SH-SY5Y (cell line): Measurements from ENCODE around the gene CRMP1.

Source experiments
- GATA2 ChIP-seq: IDR thresholded peaks from 2 replicates; pipeline ENCODE4 v1.6.1; 2011; ENCODE audit warnings: mild to moderate bottlenecking, low read depth, low read length
- GATA3 ChIP-seq: IDR thresholded peaks from 2 replicates; pipeline ENCODE4 v1.6.1; 2011; ENCODE audit warnings: low read depth, mild to moderate bottlenecking, low read length, moderate library complexity

Gene CRMP1

DNA sequence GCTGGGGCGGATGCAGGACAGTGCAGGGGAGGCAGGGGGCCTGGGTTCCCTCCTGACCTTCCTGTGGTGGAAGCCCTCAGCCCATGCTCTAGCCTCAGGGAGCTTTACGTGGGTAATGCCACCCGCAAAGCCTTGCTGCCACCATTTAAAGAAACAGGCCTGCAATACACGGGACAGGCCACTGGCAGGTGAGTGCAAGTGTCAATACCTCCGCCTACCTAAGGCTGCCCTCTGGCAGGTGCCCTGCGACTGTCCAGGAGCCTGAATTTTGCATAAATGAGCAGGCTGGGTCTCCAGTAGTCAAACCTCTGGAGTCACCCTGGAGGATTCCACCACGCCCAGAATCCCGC, 5.9 kb downstream of the CRMP1 start:
- TF ChIP-seq GATA3: no peak
- TF ChIP-seq GATA2: no peak

DNA sequence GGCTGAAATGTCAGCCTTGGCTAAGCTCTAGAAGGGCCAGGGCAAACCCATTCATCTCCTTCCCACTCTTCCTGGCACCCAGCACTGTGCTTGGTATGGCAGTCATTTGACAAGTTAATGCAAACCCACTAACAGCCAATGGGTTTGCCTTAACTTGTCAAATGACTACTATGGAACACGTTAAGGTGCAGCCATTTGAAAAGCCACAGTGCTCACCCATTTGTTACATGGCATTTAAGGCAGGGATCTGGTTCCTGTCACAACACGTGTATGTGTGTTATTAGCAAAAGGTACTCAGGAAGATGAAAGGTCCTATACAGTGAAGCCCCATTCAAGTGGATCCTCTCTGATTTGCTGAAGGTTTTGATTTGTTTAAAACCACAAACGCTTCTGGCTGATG, 7.2 kb downstream of the CRMP1 start:
- TF ChIP-seq GATA2 (no peak), GATA3 (no peak)

DNA sequence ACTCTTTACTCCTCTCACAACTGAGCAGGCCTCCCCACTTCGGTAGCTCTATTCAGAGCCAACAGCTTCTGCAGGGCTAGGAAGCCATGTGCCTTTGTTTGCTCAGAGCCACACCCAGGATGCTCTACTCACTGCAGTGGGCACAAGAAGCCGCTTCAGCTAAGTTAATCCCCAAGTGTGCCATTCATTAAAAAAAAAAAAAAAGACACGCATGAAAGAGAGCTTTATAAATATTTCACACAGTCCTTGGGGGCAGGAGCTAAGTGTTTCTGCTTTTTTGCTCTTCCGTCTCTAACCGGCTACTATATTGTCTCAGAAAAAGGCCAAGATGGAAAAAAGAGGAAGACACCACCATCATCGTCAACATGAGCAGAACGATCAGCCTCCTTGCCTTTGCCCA, 8.1 kb downstream of the CRMP1 start:
- TF ChIP-seq GATA3: no peak
- TF ChIP-seq GATA2: no peak

DNA sequence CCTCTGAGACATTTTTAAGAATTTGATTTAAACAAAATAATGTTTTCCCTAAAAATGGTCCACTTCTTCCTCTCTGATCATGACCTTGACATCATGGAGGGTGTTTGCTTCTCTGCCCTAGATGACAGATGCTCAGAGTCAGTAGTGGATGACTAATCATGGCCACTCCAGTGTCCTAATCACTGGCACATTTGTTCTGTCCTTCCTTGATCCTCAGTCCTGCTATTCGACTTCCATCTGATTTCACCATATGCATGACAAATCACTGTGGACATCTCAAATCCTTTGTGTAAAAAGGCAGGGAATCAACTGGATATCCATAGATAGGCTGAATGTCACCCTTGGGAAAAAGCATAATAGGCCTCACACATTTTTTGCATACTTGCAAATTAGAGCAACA, 9.0 kb downstream of the CRMP1 start:
- TF ChIP-seq GATA2 (no peak), GATA3 (no peak)

DNA sequence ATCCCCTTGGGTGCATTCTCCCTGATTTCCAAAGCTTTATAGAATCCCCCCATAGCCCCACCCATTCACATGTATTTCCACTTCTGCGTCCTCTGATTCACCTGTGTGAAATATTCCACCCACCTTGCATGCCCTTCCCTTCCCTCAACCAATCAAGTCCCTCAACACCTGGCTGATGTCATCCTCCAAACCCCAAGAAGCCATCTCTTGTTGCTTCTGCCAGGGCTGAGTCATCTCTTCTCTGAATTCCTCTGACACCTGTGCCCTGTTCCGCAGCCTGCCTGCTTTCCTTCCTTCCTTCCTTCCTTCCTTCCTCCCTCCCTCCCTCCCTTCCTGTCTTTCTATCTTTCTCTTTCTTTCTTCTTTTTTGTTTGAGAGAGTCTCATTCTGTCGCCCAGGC, 9.9 kb downstream of the CRMP1 start:
- no peak for TF ChIP-seq GATA2
- no peak for TF ChIP-seq GATA3

DNA sequence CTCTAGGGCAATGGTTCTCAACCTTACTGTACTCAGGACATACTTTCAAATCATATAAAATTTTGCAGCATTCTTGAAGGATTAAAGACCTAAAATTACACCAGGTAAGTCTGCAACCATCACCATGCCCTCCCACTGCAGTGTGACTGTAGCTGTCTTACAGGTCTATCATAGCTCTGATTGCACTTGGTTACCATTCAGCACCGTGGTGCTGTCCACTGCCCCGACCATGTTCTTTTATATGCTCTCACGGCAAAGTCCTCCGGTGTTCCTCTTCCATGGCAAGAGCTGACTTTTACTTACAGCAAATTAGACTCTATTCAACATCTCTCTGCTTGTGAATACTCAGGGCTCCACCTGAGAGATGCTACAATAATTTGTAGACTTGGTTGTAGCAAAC, 11.5 kb downstream of the CRMP1 start:
- TF ChIP-seq GATA2 (no peak), GATA3 (no peak)

DNA sequence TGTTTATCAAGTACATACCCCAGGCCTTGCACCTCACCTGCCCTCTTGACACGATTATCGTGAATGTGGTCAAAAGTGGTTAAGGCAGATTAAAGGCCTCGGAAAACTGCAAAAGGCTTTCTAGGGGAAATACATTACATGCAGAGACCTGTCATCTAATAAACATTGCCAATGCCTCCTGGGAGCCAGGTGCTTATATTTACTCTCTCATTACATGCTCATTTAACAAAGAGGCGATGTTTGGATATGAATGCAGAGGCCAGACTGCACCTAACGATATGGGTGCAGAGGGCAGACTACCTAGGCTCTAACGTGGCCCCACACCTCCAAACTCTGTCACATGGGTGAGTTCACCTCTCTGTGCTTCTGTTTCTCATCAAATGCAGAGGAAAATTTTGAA, 14.5 kb downstream of the CRMP1 start:
- no peak for TF ChIP-seq GATA2

DNA sequence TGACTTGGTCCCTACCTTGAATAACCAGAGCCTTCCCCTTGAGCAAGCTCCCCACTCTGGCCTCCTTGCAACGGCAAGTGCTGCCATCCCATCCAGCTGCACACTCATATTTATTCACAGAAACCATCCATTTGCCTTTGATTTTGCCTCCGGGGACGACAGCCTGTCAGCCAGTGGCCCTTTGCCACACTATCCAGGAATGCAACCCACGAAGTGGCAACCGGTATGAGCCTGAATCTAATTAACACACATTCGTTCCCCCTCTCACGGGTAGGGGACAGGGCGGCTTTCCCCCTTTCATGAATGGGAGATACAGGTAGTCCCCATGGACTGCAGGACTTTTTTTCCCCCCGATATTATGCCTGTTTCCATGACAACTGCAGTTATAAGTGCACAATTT, 15.5 kb downstream of the CRMP1 start:
- TF ChIP-seq GATA2: no peak
- TF ChIP-seq GATA3: no peak

DNA sequence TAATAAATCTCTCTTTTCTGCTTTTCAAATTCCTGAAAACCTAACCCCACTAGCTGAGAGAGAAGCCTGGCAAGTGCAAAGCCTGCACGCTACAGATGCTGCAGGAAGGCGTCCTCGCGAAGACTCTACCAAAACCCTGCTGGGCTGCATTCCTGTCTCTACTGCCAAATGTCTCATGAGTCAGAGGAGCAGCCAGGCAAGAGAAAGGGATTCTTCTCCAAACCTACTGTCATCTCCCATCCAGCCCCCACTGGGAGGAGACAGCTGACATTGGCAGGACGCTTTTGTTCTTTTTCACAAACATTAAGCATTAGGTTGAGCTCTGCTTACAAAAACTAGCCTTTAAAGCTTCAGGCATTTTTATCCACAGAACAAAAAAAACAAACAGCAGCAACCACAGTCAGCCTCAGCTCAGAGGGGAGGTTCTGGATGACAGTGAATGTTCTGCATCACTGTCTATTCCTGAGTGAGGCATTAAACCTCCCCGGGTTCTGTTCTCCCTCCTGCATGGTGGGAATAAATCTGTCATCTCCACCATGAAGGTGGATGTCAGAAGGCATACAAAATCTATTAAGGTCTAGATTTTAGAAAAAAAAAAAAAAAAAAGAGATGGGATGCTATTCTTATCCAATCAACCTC, 18.0 kb downstream of the CRMP1 start:
- no peak for TF ChIP-seq GATA2
- TF ChIP-seq GATA3: no peak

DNA sequence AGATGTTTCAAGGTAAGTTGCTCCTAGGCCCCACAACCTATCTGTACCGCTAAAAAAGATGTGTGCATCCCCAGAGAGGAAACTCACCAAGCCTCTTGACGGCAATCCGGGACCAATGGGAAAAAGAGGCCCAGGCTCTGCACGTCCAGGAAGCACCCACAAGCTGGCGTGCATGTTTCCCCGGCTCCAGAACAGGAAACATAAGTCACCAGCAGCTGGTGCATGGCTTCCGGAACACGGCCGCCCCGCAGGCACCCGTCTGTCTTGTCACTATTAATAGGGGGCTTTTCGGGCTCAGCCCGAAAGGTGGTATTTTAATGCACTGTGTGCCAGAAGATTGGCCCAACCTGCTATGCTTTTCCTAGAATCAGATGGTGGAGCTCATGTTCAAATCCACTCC, 22.2 kb downstream of the CRMP1 start:
- TF ChIP-seq GATA3 (no peak), GATA2 (no peak)

DNA sequence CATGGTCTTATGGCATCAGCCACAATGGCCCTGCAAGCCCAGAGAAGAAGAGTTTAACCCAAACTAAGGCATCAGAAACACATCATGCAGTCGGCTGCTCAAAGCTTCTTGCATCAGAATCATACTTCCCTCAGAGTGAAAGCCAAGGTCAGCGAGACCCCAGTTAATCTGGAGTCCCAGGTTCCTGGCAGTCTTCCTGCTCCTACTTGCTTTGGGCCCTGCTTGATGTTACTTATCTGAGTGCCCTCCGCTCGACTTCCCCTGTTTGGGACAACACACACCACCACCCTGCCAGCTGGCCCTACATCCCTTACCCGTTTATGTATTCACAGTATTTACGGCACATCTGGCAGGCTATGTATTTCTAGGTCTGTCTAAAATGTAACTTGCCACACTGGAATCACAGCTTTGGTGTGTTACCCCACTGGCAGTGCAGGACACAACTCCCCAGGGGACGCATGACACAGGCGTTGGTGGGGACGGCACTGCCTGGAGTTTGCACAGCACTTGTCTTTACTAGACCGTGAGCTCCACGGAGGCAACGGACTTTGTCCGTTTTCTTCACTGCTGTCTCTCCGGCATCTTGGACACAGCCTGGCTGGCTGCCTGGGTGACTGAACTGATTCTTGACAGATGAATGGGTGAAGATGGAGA, 22.8 kb downstream of the CRMP1 start:
- TF ChIP-seq GATA3 (no peak), GATA2 (no peak)

DNA sequence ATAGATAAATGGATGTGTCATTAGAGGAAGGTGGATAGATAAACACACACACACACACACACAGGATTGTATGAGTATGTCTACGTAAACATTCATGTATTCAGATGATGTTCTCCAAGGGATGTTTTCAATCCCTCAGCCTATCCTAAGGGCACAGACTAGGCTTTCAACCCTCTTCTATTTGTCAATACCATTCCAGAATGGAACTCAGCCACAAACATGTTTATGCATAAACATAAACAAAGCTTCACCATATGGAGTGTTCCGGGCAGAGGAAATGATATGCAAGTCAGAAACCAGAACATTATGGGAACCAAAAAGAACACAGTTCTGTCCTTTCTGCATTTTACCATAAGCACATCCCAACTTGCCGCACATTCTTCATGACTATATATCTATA, 25.0 kb downstream of the CRMP1 start:
- TF ChIP-seq GATA3 (no peak), GATA2 (no peak)

DNA sequence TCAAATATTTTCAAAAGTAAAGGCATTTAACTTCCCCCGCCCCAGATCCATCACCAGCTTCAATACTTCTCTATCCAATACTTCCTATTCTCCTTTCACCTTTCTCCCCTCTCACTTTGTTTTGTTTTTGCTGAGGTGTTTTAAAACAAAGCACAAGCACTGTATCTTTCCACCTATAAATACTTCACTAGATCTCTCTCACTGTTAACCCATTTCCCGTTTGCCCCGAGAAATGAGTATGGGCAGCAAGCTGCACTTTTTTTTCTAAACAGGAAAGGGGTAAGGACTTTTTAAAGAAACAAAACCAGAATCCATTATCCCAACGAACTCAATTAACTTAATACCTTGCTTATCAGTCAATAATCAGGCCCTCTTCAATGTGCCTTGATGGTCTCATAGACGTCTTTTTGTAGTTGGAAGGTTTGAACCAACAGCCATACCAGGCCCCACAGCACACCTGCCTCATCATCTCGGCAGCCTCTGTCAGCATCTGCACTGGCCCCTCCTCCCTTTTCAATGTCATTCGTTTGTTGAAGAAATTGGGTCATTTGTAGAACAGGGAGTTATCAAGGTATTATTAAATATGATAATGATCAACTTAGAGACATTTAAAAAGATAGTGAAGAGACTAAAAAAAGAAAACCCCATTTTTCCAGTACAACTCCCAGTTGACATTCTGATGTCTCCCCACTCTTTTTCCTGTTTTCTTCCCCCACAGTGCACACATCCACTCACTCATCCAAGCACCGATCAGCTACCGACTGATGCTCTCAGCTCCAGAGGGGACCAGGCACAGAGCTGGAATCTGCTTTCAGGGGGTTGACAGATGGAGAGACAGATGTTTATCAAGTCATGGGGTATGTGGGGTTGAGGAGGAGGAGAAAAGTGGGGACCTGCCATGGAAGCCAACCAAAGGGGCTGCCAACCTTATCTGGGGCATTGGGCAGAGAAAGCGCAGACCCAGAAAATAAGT, 25.8 kb downstream of the CRMP1 start:
- TF ChIP-seq GATA2: no peak
- TF ChIP-seq GATA3: no peak

DNA sequence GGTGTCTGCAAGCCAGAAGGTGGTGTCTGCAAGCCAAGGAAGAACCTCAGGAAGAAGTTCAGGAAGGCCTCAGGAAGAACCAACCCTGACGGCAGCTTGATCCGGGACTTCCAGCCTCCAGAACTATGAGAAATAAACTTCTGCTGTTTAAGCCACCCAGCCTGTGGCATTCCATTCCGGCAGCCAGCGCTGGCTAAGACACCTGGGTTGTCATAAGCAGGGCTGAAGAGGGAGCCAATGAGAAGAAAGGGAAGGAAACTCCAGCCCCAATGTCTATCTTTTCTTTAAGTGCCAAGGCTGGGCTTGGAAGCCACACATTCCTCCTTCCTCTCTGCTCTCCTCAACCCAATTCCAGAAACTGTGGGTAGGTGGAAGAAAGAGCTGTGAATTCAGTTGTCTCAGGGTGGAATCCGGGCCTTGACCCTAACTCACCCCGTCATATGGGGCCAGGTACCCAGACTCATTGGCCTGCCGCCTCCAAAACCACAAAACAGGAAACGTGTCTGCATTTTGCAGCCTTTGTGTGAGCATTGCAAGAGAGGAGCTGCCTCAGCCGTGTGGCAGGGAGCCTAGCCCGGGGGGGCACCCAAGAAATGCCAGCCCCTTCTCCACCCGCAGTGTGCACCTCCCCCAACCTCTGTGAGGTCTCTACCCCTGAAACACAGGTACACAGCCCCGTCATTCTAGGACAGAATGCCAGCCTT, 26.8 kb downstream of the CRMP1 start:
- TF ChIP-seq GATA2: no peak
- no peak for TF ChIP-seq GATA3

DNA sequence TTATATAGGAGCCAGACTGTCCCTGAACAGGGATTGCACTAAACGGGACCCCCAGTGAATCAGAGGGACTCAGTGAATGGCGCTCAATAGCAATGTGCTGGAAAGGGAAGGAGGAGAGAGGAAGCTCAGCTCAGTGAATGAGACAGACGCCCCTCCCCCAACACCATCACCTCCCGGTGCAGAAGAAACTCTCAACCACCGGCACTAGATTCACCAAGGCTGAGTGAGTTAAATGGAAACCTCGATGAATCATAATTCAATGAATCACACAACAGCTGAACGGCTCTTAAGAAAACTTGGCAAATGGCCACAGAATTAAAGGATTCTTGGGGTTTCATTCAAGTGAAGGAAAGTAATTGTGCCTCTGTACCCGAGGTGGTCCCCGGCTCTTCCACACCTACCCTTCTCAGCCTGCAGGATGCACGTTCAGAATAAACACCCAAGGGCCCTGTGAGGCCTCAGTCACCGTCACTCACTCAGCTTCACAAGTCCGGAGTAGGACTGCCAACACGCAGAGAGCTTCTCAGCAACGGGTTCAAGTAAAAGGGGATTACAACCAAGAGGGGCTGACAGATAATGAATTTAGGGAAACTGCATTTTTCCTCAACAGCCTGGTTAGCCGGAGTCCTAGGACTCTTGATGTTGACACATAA, 29.3 kb downstream of the CRMP1 start:
- TF ChIP-seq GATA2 (no peak), GATA3 (no peak)
